MM.1S (cell line): ENCODE results near the gene WFDC8.

ENCODE experiments used
- CTCF ChIP-seq: fragments of 300-600 bp; sonication (generic); IDR thresholded peaks from 2 replicates; pipeline ENCODE4 v1.5.1; 2016; ENCODE audit warnings: antibody characterized with exemption, low read length, mixed read lengths
- EZH2 ChIP-seq: fragments of 300-600 bp; sonication (generic); optimal IDR thresholded peaks from 2 replicates; pipeline ENCODE3; 2017; ENCODE audit warnings: low read depth, mild to moderate bottlenecking, antibody characterized with exemption, low read length, mixed read lengths
- EZH2phosphoT487 ChIP-seq: fragments of 300-600 bp; sonication (generic); IDR thresholded peaks from 2 replicates; pipeline ENCODE4 v1.6.1; 2018; ENCODE audit warnings: antibody characterized with exemption, low read length

GRCh38 chr20:45508068-45508886, 70.8 kb downstream of the WFDC8 start:
- TF ChIP-seq CTCF (no peak), EZH2 (no peak), EZH2phosphoT487 (no peak)
